DMS53 treated with DMSO at 0.1 percent for 48 hours (cell line): ENCODE results near the gene MYRFL.

Experiments
- DNase-seq: peaks from one replicate; lab custom pipeline; 2025; ENCODE audit not compliant: unreplicated experiment; lab: John Stamatoyannopoulos, UW

The MYRFL gene

DNA sequence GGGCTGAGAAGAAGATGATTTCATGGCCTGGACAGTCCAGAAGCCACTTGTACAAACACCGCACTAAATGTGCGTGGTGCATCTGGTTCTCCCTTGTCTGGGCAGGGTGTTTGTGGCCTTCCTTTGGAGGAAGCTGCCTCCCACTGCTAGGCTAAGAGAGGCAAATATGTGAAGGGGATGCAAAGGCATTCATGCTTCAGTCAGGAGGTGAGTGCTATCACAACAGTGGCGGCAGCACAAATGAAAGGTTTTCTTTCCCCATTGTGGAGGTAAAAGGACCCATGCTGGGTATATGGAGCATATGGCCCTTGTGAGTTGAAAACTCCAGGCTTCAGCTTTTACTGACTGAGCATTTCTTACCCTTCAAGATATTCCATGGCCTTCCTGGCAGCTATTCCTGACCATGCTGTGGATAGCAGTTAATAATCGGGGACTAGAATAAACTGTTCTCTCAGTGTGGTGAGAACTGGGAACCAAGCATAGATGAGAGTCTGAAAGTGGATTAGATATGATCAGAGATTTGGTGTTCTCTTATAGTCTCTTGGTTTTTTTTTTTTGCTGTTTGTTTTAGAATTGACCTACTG is 69.9 kb downstream of the MYRFL start:
- no peak for DNase-seq

DNA sequence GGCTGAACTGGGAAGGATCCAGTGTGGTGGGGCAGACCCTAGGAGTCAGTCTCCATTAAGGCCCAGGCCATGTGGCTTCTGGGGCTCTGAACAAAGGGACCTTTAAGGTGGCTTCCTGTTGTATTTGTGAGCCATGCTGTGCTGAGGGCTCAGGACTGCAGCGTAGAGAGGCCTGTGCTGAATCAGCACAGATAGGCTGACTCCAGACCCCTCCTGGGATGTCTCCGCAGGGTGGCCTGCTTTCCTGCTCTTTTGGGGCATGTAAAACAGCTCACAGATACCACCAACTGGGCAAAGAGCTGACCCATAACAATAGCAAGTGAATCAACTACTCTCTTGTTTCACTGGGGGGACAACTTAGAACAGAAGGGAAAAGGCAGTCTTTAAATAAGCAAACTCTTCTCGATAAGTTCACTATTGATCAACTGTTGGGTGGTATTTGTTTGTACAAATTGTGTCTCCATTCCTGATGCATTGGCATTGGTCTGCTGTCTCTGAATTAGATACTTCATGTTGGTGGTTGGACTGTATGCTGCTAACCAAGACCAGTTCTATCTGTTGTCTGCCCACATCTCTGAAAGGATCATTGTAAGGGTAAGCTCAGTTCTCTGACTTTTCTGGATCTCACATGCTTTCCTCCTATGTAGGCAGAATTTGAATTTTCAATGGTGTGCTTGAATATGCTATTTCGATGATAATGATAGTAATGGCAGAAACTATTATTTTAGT is 71.8 kb downstream of the MYRFL start:
- DNase-seq = no peak

DNA sequence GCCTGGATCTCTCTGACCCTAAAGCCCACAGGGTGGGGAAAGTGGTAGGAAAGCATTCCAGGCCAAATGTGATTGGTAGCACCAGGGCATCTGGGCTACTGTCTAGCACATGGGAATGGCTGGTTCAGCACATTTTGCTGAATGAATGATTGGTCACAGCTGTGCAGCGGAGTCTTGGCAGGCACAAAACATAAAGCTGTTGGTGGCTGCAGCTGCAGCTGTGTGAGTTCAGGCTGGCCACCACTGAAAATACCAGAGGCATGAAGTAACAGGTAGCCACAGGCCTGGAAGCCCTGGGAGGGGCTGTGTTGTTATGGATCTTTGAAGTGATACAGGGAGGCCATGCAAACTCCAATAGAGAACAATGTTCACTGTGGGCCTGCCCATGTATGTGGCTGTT is 72.7 kb downstream of the MYRFL start:
- DNase-seq = no peak

DNA sequence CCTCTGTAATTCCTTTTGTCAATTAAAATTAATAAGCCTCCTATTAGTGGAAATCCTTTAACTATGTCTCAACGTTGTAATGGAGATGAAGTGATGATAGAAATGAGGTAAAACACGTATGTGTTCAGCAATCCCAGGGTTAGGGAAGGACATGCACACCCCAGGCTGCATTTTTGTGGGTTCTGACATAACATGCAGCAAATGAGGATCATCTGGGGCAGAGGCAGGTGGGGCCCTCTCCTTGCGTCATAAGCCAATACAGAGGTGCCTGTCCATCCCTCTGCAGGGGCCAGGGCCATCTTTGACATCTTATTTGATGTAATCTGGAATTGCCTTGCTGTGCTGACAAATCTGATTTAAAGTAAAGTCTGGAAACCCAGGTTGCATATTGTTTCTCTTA is 73.2 kb downstream of the MYRFL start:
- DNase-seq = no peak

DNA sequence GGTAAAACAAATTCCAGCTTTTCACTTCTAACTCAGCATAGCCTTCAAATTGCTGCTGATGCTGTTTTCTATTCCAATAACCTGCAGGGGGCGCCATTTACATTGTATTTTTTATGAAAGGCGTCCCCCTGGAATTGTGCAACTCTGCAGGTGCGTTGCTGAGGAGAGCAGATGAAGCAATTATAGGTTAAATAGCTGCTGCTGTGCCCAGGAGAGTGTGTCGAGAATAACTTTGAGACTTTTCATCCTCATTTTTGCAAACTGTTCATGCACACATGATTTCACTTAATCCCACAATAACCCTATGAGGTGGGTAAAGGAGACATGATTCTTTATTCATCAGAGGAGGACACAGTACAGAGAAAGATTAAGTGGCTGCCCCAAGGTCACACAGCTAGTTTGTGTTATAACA is 75.7 kb downstream of the MYRFL start:
- DNase-seq = peak; percentile 72

DNA sequence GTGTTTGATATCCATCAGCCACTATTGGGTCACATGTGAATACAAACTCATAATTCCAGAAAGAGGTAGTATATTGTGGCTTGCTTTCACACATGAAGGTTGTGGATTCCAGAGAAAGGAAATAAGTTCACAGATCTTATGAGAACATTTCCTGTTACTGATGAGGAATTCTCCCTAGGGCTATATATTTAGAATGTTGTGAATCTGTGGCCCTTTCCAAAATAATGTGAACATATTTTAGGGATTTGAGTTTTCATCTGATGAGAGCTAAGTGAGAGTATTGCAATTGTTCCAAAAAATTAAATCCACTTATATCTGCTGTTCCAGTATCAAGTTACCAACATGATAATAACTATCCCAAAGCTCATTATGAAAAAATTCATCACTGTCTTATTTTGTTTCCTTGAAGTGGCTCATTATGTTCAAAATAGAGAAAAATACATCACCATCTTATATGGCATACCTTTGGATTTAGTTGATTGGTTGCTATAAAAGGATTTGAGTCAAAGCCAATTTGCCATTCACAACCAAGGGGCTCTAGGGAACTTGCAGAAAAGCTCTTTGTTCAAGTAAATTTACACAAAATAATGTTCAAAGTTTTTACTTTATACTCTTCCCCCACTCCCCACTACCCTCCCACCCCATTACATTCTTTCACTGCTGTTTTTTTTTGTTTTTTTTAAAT is 76.3 kb downstream of the MYRFL start:
- no peak for DNase-seq

DNA sequence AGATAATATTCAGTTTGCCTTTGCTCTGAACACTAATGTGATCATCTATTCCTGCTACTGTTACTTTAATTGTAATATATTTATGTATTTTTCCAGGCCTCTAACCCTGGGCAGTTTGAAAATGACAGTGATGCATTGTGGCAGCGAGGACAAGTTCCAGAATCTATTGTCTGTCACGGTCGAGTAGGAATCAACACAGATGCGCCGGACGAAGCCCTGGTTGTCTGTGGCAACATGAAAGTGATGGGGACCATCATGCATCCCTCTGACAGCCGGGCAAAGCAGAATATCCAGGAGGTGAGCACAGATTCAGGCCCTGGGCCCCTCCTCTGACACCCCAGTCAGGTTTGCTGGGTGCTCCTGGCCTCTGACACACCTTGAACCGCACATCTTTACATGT is 78.5 kb downstream of the MYRFL start:
- no peak for DNase-seq

DNA sequence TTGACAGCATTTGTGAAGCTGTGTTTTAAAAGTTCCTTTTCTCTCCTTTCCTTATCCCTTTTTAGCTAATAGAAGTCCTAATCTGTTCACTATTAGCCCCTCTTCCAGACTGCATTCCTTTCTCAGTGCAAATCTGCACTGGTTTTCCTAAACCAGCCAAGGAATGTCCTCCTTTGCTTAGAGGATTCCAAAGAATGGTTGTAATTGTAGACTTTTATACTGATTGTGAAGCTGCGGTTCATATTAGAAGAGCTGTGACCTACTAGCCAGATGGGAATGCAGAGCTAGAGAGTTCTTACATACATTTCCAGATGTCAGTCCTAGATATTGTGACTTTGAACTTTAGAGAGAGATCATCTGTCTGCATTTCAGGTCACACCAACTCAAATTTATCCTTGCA is 79.8 kb downstream of the MYRFL start:
- DNase-seq = no peak

DNA sequence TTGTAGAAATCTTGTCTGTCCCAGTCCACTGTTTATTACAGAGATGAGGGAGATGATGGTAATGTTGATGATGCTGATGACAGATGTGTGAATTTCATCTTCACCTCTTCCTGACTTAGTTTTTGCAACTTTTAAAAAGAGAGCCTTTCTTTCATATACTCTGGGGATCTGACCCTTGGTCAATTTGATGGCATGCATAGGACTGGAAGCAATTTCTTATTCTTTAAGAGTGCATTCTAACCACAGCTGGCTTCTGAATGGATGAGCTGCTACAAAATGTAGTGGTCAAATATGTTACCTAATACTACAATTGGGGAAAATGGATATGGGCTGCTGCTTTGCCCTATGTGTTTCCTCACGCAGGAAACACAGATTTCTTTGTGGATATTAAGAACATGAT is 80.8 kb downstream of the MYRFL start:
- no peak for DNase-seq

DNA sequence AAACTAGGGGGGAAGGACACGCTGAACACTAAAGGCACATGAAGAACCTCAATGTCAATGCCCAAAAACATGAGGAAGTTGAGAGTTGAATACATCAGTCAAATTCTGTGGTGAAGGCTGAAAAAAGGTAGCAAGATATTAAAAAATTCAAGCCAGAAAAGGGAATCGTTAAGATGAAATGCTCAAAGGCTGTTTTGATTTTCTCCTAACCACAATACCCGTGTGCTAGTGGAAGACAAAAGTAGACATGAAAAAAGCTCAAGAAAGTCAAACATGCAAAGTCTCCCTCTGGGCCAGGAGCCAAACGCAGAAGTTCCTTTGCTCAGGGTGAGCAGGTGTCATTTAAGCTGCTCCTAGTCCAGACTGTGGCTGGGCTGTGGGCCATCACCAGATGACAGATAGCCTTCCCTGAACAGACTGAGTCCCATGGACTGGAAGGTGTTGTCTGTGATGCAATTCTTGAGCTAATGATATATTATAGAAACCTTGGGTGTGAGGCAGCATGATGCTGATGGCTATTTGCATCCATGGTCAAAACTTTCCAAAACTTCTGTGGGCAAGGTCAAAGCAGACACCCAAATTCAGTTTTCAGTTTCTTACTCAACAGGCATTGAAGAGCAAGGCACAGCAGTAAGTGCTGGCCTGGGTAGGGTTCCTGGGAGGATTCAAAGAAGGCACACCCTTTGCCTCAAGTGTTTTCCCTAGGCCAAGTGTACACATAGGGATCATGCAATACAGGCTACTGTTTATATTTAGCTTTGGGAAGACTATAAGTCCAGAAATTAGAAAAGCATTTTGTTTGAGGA is 81.6 kb downstream of the MYRFL start:
- DNase-seq = no peak

DNA sequence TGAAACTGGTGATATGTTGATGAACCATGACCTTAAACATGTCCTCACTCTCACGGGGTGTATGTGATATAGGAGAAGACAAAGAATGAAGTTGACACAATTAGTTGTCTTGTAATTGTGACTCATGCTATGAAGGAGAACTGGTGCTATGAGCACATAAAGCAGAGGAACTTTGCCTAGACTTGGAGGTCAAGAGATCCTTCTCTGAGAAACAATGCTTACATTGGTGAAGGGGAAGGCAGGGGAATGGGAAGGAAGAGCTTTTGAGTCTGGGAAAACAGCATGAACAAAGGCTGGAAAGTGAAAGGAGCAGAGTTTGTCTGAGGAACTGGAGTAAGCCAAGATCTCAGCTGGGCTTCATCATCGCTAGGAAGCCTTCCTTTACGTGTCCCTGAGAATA is 83.2 kb downstream of the MYRFL start:
- DNase-seq = no peak

DNA sequence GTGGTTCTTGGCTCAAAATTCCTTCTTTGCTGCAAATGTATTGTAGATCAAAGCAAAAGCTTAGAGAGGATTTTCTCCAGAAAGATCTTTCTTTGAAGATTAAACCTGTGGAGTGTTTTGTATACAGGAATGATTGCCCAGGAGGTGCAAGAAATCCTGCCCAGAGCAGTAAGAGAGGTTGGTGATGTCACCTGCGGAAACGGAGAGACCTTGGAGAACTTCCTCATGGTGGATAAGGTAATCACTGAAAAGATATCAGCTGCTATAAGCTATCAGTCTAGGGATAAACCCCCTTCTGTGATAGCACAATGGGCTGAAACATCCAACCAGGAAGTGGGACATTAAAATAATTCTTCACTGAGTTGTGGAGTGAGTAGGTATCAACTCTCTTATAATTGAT is 85.7 kb downstream of the MYRFL start:
- peak; percentile 27 for DNase-seq

DNA sequence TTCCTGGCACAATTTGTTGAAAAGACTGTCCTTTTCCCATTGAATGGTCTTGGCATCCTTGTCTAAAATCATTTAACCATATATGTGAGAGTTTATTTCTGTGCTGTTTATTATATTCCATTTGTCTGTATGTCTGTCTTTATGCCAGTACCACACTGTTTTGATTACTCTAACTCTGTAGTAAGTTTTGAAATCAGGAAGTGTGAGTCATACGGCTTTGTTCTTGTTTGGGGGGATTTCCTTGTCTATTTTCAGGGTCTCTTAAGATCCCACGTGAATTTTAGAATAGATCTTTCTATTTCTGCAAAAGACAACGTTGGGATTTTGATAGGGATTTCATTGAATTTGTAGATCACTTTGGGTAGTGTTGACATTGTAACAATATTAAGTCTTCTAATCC is 88.5 kb downstream of the MYRFL start:
- DNase-seq = no peak

DNA sequence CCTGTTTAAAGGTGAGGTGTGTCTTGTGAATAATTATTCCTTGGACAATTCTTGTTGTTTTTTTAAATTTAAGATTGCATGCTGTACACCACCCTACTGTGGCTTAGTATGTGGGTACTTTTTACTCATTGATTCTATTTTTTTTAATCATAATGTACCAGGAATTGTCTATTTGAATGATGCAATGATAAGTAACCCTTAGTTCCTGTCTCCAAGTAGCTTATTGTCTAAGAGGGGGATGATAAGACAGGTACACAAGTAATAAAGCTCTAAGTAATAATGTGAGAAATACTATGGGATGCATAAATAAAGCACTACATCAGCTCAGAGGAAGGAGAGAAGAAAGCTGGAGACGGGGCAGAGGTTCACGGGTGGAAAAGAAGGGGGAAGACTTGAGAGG is 90.9 kb downstream of the MYRFL start:
- no peak for DNase-seq

DNA sequence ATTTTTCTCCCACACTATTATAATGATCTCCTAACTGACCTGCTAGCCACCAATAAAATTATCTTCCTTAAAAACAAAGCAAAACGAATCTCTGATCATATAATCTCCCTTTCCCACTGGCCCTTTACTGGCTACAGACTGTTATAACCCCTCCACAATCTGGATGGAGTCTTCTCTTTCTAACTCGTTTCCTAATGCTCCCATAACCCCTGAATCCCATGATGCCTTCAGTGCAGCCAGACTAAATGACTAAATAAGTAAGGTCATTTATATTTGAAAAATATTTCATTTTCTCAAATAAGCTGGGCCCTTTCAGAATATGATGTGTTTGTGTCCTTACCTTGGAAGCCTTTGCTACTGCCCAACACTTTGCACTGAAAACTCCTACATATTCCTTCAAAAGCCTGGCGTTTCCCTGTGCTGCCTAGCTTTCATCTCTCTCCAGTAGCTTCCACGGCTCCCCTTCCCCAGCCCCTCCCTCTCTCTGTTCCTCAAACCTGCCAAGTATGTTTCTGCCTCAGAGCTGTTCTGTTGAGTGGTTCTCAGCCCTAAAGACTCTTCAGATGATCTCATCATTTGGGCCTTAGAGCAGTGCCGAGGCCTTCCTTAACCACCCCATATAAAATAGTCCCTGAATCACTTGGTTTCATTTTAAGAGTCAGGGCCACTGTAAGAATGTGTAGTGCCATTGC is 91.7 kb downstream of the MYRFL start:
- no peak for DNase-seq

DNA sequence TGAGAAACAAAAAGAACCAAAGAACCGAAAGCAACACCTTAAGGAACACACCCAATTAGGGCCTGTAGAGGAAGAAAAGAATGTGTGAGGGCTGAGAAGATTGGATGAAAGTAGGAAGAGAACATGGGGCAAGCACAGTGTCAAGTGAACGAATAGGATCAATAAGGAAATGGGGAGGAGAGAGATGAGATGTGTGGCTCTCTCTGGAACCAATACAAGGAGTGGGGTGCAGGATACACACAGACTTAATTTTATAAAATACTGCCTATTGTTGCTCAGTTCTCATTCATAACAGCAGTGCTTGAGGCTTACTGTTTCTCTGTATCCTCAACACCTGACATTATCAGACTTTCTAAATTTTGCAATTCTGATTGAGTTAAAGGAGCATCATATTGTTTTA is 93.3 kb downstream of the MYRFL start:
- no peak for DNase-seq

DNA sequence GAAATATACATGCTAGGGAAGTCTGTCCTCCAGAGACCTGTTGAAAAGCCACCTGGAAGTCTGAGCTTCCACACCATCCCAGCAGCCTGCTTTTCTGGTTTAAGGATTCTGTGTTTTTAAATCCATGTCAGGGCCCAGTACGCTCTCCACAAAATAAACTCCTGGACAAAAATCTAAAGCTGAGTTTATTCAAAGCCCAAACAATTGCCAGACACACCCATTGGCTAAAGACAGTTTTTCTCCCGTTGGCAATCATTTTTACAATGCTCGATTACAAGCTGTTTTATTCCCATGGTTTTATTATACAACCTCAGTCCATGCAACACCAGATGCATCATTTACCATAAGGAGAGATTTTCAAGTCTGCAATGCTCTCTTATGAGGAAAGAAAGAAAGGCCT is 94.5 kb downstream of the MYRFL start:
- no peak for DNase-seq

DNA sequence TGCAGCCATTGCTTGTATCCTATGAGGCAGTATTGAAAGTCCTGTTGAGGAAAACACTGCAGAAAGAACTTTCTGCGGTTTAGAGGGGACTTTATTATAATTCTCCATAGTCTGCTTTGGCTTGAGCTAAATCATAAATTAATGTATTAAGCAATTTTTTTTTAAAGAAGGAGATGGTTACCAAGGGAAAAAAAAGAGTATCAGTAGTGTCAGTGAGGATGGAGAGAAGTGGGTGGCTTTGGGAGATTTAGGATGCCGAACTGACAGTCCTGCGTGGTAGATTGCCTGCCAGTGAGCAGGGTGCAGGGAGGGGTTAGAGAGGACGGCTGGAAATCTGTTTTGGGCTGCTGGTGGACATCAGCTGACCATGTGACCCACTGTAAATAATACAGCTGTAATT is 96.8 kb downstream of the MYRFL start:
- no peak for DNase-seq

DNA sequence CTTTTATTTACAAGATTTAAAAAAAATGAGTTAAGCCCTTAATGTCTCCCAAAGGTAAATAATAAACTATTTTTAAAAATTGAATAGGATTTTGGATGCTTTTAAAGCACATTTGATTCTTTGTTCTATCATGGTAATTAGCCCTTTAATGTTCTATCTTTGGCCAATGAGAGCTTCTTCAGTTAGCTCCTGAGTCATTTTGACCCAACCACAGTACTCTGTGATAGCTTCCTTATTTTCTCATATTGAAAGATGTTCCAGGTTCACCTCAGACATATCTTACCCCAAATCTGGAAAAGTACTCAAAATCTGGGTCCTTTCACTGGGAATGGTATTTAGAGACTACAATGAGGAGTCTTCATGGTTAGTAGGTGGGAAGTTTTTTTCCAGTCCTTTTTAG is 98.0 kb downstream of the MYRFL start:
- no peak for DNase-seq

DNA sequence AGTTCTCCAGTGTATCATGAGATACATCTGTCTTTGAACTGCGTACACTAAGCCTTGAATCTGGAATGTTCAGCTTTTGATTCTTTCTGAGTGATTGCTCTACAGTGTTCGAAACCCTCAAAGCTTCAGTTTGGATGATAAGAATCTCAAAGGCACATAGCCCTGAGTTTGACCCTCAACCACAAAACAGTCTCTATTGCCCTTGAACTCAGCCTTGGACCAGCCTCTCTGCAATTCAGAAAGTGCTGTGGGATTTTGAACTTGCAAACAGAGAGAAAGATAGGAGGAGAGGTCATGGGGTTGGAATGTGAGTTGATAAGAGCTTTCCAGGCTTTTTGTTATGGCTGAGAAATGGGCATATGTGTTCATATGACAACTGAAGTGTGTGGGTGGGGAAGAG is 100.3 kb downstream of the MYRFL start:
- DNase-seq = no peak

DNA sequence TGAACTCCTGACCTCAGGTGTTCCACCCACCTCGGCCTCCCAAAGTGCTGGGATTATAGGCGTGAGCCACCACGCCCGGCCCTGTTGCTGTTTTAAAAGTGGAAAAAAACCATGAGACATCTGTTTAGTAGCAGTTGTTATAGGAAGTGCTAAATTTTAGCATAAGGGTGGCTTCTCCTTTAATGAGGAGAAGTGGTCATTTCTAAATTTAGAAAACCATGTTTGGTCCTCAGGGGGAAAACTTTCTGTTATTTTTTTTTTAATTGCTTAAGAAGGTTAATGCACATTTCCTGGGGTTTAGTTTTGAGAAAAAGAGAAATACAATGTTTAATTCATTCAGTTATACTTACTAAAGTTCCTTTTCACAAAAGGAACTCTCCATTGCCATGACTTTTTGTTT is 102.1 kb downstream of the MYRFL start:
- no peak for DNase-seq
